Vagina (tissue), 2 donors: ENCODE results near the gene SUPT4H1.

Experiments used
- CTCF ChIP-seq, 3 experiments: fragments of 450-650 bp in 2 of 3; fragments of 200-600 bp in 1 of 3; sonication (generic) in 1 of 3; IDR thresholded peaks; one replicate each; pipeline ENCODE4 v1.5.1; 2017 to 2019; ENCODE audit warnings: antibody characterized with exemption in 3 of 3, mild to moderate bottlenecking in 2 of 3, moderate library complexity in 2 of 3
- POLR2AphosphoS5 ChIP-seq, 2 donors: sonication (generic); formaldehyde crosslinking; IDR thresholded peaks; one replicate each; pipeline ENCODE4 v1.9.0; 2017; ENCODE audit warnings: antibody characterized with exemption in 2 of 2, mild to moderate bottlenecking in 2 of 2, low read depth in 1 of 2; ENCODE audit not compliant: insufficient read depth in 1 of 2

GRCh38 chr17:58345500-58345899, 6.5 kb downstream of the SUPT4H1 start:
- TF ChIP-seq CTCF (IDR thresholded peaks at IDR 0.05) (no peak), POLR2AphosphoS5 (IDR thresholded peaks at IDR 0.05; ENCODE audit: insufficient read depth in 1 of 2, low read depth in 1 of 2) (no peak)
